Measurements from ENCODE around the gene ADRA2C.

DNA sequence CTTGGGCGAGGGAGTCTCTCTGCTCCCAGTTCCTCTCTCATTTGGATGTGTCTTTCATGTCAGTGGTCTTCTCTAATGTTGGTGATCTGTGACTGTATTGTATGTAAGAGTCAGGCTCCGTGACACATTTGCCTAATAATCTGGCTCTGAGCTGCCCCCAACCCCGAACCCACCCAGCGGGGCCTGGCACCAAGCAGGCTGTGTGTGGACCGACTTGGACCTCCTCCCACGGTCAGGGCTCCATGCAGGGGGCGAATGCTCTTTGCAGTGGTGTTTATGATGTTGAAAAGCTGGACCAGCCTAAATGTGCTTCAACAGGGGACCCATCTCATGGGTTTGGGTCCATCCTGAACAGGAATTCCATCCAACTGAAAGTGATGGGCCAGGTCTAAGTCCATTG lies 47.0 kb upstream of the ADRA2C start:
- TF ChIP-seq, protein P1, sequence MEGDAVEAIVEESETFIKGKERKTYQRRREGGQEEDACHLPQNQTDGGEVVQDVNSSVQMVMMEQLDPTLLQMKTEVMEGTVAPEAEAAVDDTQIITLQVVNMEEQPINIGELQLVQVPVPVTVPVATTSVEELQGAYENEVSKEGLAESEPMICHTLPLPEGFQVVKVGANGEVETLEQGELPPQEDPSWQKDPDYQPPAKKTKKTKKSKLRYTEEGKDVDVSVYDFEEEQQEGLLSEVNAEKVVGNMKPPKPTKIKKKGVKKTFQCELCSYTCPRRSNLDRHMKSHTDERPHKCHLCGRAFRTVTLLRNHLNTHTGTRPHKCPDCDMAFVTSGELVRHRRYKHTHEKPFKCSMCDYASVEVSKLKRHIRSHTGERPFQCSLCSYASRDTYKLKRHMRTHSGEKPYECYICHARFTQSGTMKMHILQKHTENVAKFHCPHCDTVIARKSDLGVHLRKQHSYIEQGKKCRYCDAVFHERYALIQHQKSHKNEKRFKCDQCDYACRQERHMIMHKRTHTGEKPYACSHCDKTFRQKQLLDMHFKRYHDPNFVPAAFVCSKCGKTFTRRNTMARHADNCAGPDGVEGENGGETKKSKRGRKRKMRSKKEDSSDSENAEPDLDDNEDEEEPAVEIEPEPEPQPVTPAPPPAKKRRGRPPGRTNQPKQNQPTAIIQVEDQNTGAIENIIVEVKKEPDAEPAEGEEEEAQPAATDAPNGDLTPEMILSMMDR (IDR thresholded peaks at IDR 0.05; ENCODE audit: borderline replicate concordance, extremely low read depth, low read length, poor library complexity, severe bottlenecking): no peak
- no peak for TF ChIP-seq EZH2 (IDR thresholded peaks at IDR 0.05; ENCODE audit: borderline replicate concordance, low read depth, low read length, severe bottlenecking)
